Ramos (cell line): ENCODE data around the gene PDHA1.

Source experiments
- in situ Hi-C: fragments of 300-500 bp; cut with MboI; formaldehyde crosslinking; loops from one replicate; pipeline ENCODE4 v1.14.3; 2022; ENCODE audit warnings: low sequenced_read_pairs; ENCODE audit not compliant: unreplicated experiment

Gene PDHA1

GRCh38 chrX:19343535-19344408 lies at the start of gene PDHA1:
PDHA1 (plus strand) TSS chrX:19343927; CDS start chrX:19344038, 111 bp downstream.
- in situ Hi-C loops = loop anchor here (25.0 kb wide), 1 partner anchor 1556 kb away; no protein-coding TSS in a partner anchor

GRCh38 chrX:19303256-19303880 lies 40.4 kb upstream of the PDHA1 start:
- in situ Hi-C loops = no loop called here

GRCh38 chrX:19326567-19326966 lies 17.2 kb upstream of the PDHA1 start:
- in situ Hi-C loops = loop anchor here (25.0 kb wide), 1 partner anchor 1539 kb away; no protein-coding TSS in a partner anchor

GRCh38 chrX:19331831-19332230 lies 11.9 kb upstream of the PDHA1 start:
- in situ Hi-C loops = loop anchor here (5.0 to 25.0 kb wide), 2 partner anchors 935 to 1545 kb away; no protein-coding TSS in a partner anchor

GRCh38 chrX:19332983-19333382 lies 10.7 kb upstream of the PDHA1 start:
- in situ Hi-C loops = loop anchor here (5.0 to 25.0 kb wide), 2 partner anchors 936 to 1546 kb away; no protein-coding TSS in a partner anchor

GRCh38 chrX:19334945-19335626 lies 8.6 kb upstream of the PDHA1 start:
- in situ Hi-C loops = loop anchor here (5.0 to 25.0 kb wide), 2 partner anchors 938 to 1548 kb away; no protein-coding TSS in a partner anchor

GRCh38 chrX:19342331-19342906 lies 1.3 kb upstream of the PDHA1 start:
- in situ Hi-C loops = loop anchor here (25.0 kb wide), 1 partner anchor 1555 kb away; no protein-coding TSS in a partner anchor

- in situ Hi-C loops = loop anchor here (25.0 kb wide), 1 partner anchor 1556 kb away; no protein-coding TSS in a partner anchor
Measured at GRCh38 chrX:19343085-19343534, 617 bp upstream of the PDHA1 start.

GRCh38 chrX:19344661-19345060 lies 934 bp downstream of the PDHA1 start:
- in situ Hi-C loops = loop anchor here (25.0 kb wide), 1 partner anchor 1557 kb away; no protein-coding TSS in a partner anchor

- in situ Hi-C loops = loop anchor here (25.0 kb wide), 1 partner anchor 1561 kb away; no protein-coding TSS in a partner anchor
Measured at GRCh38 chrX:19347916-19348315, 4.2 kb downstream of the PDHA1 start.

- in situ Hi-C loops = loop anchor here (25.0 kb wide), 1 partner anchor 1562 kb away; no protein-coding TSS in a partner anchor
Measured at GRCh38 chrX:19349264-19349663, 5.5 kb downstream of the PDHA1 start.

GRCh38 chrX:19350941-19351384 lies 7.2 kb downstream of the PDHA1 start:
- in situ Hi-C loops = loop anchor here (25.0 kb wide), 2 partner anchors 536 to 636 kb away; partner anchors contain the start of genes BCLAF3 and SH3KBP1

GRCh38 chrX:19354625-19355024 lies 10.9 kb downstream of the PDHA1 start:
- in situ Hi-C loops = loop anchor here (25.0 kb wide), 2 partner anchors 533 to 633 kb away; partner anchors contain the start of genes BCLAF3 and SH3KBP1

- in situ Hi-C loops = loop anchor here (25.0 kb wide), 2 partner anchors 529 to 629 kb away; partner anchors contain the start of genes BCLAF3 and SH3KBP1
Measured at GRCh38 chrX:19358521-19358920, 14.8 kb downstream of the PDHA1 start.

- in situ Hi-C loops = loop anchor here (25.0 kb wide), 2 partner anchors 526 to 626 kb away; partner anchors contain the start of genes BCLAF3 and SH3KBP1
Measured at GRCh38 chrX:19360903-19361302, 17.2 kb downstream of the PDHA1 start.

- in situ Hi-C loops = loop anchor here (25.0 kb wide), 2 partner anchors 526 to 626 kb away; partner anchors contain the start of genes BCLAF3 and SH3KBP1
Measured at GRCh38 chrX:19361701-19362100, 18.0 kb downstream of the PDHA1 start.

GRCh38 chrX:19368576-19368975 lies 24.8 kb downstream of the PDHA1 start:
- in situ Hi-C loops = loop anchor here (25.0 kb wide), 2 partner anchors 519 to 619 kb away; partner anchors contain the start of genes BCLAF3 and SH3KBP1

GRCh38 chrX:19370061-19370460 lies 26.3 kb downstream of the PDHA1 start:
- in situ Hi-C loops = loop anchor here (25.0 kb wide), 2 partner anchors 517 to 617 kb away; partner anchors contain the start of genes BCLAF3 and SH3KBP1

GRCh38 chrX:19372170-19372546 lies 28.4 kb downstream of the PDHA1 start:
- in situ Hi-C loops = loop anchor here (25.0 kb wide), 2 partner anchors 515 to 615 kb away; partner anchors contain the start of genes BCLAF3 and SH3KBP1
